ENCODE results near the gene SLC25A30. TPM values are rescaled to one million over a fixed set of nuclear protein-coding genes. Genes with fewer than 3 reads are reported as not detected.

Gene SLC25A30
- total and polyA plus RNA-seq, 2 of the 13 experiments (the other 11 are each of a cell fraction or from before 2014, with no cell fraction given), result 19.6 to 22.5 TPM

GRCh38 chr13:45464687-45465453 is 46.7 kb upstream of the SLC25A30 start, which contains the start of gene COG3 (continued):
- TF ChIP-seq, protein P1, sequence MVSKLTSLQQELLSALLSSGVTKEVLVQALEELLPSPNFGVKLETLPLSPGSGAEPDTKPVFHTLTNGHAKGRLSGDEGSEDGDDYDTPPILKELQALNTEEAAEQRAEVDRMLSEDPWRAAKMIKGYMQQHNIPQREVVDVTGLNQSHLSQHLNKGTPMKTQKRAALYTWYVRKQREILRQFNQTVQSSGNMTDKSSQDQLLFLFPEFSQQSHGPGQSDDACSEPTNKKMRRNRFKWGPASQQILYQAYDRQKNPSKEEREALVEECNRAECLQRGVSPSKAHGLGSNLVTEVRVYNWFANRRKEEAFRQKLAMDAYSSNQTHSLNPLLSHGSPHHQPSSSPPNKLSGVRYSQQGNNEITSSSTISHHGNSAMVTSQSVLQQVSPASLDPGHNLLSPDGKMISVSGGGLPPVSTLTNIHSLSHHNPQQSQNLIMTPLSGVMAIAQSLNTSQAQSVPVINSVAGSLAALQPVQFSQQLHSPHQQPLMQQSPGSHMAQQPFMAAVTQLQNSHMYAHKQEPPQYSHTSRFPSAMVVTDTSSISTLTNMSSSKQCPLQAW (CRISPR knock-in tag; IDR thresholded peaks at IDR 0.05), result peak; percentile 55
- TF ChIP-seq ZBTB7A (CRISPR knock-in tag; IDR thresholded peaks at IDR 0.05) (no peak), CREB3 (CRISPR knock-in tag; IDR thresholded peaks at IDR 0.05) (no peak), GMEB1 (CRISPR knock-in tag; IDR thresholded peaks at IDR 0.05; ENCODE audit: borderline replicate concordance) (peak; percentile 75; the same call in 1 of the 2 replicates), CAMTA2 (CRISPR knock-in tag; IDR thresholded peaks at IDR 0.05; ENCODE audit: borderline replicate concordance) (no peak), POLR2G (IDR thresholded peaks at IDR 0.05; ENCODE audit: low read depth, low read length) (peak; percentile 82), TARDBP (CRISPR knock-in tag; IDR thresholded peaks at IDR 0.05) (peak; percentile 40; the same call in 1 of the 2 replicates), TEAD3 (CRISPR knock-in tag; optimal IDR thresholded peaks at IDR 0.05; ENCODE audit: borderline replicate concordance) (peak; percentile 75), ZNF619 (CRISPR knock-in tag; IDR thresholded peaks at IDR 0.05) (no peak), ATF2 (CRISPR knock-in tag; IDR thresholded peaks at IDR 0.05) (peak; percentile 85; the same call in 1 of the 2 replicates), ARHGAP35 (CRISPR knock-in tag; IDR thresholded peaks at IDR 0.05; ENCODE audit: borderline replicate concordance) (peak; percentile 88; the same call in 1 of the 2 replicates), POLR2AphosphoS5 (IDR thresholded peaks at IDR 0.05; ENCODE audit: low read depth, low read length) (peak; percentile 61; the same call in 1 of the 2 replicates), ZNF850 (CRISPR knock-in tag; conservative IDR thresholded peaks at IDR 0.05) (no peak), AGO1 (IDR thresholded peaks at IDR 0.05; ENCODE audit: low read depth, low read length, poor library complexity, severe bottlenecking) (peak; percentile 46), ZIK1 (CRISPR knock-in tag; IDR thresholded peaks at IDR 0.05; ENCODE audit: borderline replicate concordance, low read depth) (no peak; the same call in 1 of the 2 replicates), ZMAT3 (CRISPR knock-in tag; conservative IDR thresholded peaks at IDR 0.05) (peak; percentile 56; the same call in 1 of the 2 replicates), MBNL3 (CRISPR knock-in tag; conservative IDR thresholded peaks at IDR 0.05) (no peak)
- TF ChIP-seq, protein P2, sequence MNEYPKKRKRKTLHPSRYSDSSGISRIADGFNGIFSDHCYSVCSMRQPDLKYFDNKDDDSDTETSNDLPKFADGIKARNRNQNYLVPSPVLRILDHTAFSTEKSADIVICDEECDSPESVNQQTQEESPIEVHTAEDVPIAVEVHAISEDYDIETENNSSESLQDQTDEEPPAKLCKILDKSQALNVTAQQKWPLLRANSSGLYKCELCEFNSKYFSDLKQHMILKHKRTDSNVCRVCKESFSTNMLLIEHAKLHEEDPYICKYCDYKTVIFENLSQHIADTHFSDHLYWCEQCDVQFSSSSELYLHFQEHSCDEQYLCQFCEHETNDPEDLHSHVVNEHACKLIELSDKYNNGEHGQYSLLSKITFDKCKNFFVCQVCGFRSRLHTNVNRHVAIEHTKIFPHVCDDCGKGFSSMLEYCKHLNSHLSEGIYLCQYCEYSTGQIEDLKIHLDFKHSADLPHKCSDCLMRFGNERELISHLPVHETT (CRISPR knock-in tag; conservative IDR thresholded peaks at IDR 0.05), result peak; percentile 100
- TF ChIP-seq, protein P3, sequence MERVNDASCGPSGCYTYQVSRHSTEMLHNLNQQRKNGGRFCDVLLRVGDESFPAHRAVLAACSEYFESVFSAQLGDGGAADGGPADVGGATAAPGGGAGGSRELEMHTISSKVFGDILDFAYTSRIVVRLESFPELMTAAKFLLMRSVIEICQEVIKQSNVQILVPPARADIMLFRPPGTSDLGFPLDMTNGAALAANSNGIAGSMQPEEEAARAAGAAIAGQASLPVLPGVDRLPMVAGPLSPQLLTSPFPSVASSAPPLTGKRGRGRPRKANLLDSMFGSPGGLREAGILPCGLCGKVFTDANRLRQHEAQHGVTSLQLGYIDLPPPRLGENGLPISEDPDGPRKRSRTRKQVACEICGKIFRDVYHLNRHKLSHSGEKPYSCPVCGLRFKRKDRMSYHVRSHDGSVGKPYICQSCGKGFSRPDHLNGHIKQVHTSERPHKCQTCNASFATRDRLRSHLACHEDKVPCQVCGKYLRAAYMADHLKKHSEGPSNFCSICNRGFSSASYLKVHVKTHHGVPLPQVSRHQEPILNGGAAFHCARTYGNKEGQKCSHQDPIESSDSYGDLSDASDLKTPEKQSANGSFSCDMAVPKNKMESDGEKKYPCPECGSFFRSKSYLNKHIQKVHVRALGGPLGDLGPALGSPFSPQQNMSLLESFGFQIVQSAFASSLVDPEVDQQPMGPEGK (CRISPR knock-in tag; IDR thresholded peaks at IDR 0.05), result peak; percentile 33; the same call in 1 of the 2 replicates

Measured in HepG2 (cell line).